IPS-18c (cell line): ENCODE results near the gene RAB30.
"Not testable (repeated sequence)": the region's sequence is repeated elsewhere in the genome, so short reads cannot be mapped to it uniquely, and the experiment has no call there.

Source experiments
- H3K4me3 ChIP-seq: 2 replicates; pipeline ENCODE4 v1.7.0; 2013; ENCODE audit warnings: low read depth, mild to moderate bottlenecking, low read length, moderate library complexity; ENCODE audit not compliant: insufficient read depth
- H3K9me3 ChIP-seq: one replicate; pipeline ENCODE4 v1.6.1; 2013; ENCODE audit warnings: mild to moderate bottlenecking, low read length, moderate library complexity; ENCODE audit not compliant: control insufficient read depth, insufficient read depth

Gene RAB30

GRCh38 chr11:83026229-83026628 is 45.5 kb downstream of the RAB30 start:
- Histone ChIP-seq H3K4me3 (no peak overlapping the region), H3K9me3 (no peaks in the 10 kb centered on the region)

DNA sequence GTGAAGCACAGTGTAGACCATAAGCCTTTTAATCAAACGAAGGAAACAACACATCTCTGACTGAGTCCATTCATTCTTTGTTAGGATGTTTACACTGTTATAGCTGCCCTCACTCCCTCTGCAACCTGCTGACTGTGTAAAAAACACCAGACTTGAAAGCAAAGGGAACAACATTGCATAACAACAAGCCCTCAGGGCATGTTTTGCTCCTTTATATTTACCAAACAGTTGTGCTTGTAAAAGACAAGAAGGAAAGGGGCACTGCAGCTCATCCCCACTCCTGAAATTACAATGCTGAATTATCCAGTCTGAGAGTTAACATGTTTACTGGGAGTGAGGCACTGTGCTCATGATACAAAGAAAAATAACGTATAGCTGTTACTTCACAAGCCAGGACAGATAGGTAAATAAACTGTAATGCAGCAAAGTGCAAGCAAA is 46.4 kb downstream of the RAB30 start:
- Histone ChIP-seq H3K9me3 (no peaks in the 10 kb centered on the region), H3K4me3 (no peak overlapping the region)

- Histone ChIP-seq H3K9me3 (no peaks in the 10 kb centered on the region), H3K4me3 (no peak overlapping the region)
Measured at GRCh38 chr11:83024270-83024854, 47.3 kb downstream of the RAB30 start.

DNA sequence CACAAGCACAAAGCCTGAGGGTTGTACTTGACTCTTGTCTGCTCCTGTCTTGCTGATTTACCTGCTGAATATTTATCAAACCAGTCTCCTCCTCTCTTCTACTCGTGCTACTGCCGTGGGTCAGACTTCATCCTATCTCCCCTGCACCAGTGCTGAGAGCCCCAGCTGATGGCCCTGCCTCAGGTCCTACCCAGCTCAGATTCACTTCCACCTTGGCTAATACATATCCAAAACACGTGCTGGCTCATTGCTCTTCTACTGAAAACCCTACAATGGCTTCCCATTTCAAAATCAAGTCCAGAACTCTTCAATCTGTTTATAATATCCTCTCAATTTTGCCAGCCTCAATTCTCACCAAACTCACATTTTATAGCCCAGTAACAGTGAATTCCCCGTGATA is 48.3 kb downstream of the RAB30 start:
- H3K9me3 ChIP-seq: no peaks in the 10 kb centered on the region
- H3K4me3 ChIP-seq: no peak overlapping the region

DNA sequence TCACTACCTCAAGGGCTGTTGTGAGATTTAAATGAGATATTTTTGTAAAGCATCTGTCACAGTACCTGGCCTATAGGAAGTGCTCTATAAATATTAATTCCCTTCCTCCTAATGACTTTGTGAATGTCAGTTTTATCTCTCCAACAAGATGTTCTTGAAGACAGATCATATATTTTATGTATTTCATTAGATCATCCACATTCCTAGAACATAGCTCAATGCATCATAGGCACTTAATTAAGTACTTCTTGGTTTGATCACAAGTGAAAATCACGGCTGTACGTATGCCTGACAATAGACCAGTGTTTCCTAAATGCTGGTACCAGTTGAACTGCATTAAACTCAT is 49.9 kb downstream of the RAB30 start:
- Histone ChIP-seq H3K9me3 (no peaks in the 10 kb centered on the region), H3K4me3 (no peak overlapping the region)

GRCh38 chr11:83020942-83021779 is 50.5 kb downstream of the RAB30 start:
- no peaks in the 10 kb centered on the region for H3K9me3 ChIP-seq
- no peak overlapping the region for H3K4me3 ChIP-seq

GRCh38 chr11:83019888-83020579 is 51.7 kb downstream of the RAB30 start:
- Histone ChIP-seq H3K4me3 (no peak overlapping the region), H3K9me3 (no peaks in the 10 kb centered on the region)

DNA sequence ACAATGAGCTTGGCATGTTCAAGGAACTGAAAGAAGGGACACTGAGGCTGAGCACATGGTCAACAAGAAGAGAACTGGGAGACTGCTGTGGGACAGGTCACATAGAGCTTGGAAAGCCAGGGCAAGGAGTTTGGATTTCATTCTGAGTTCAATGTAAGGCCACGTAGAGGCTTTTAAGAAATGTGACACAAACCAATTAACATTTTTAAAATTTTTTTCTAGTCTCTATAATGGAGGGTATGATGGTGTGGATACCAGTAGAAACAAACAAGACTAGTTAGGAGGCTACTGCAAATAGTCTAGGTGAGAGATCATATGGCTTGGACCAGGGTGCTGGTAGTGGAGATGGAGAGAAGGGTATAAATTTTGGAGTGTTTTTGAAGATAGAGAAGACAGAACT is 56.7 kb downstream of the RAB30 start:
- Histone ChIP-seq H3K9me3 (no peaks in the 10 kb centered on the region), H3K4me3 (no peak overlapping the region)

DNA sequence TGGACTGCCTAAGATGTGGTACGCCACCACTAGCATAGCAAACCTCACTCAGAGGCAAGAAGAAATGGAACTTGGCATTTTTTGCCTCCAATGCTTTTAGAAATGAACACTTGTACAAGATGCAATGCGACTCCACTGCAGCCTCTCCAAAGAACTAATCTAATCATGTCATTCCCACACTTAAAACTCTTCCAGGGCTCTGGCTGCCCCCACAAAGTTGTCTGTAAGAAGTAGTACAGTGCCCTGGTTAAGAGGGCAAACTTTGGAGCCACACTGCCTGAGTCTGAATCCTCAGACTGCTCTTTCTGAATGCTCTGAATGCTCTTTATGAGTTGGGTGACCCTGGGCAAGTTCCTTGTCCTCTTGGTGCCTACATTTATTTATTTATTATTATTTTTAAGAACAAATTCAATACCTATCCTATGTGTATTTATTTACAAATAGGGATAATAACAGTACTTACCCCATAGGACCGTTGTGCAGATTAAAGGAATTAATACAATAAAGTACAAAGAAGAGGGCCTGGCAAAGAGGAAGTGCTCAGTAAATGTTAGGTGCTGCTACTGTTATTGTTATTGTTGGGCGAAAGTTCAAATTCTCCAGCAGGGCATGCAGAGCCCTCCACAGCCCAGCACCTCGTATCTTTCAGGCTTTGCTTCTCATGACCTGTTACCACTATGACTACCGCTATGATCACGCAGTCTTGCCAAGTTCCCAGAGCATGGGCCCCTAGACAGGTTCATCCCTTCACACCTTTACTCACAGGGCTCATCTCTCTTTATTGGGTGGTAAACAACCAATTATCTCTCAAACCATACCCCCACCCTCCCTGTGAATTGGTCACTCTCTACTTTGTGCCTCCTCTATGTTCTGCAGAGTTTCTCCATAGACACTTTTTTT is 59.3 kb downstream of the RAB30 start:
- Histone ChIP-seq H3K4me3 (no peak overlapping the region), H3K9me3 (no peaks in the 10 kb centered on the region)

- Histone ChIP-seq H3K9me3 (no peaks in the 10 kb centered on the region), H3K4me3 (no peak overlapping the region)
Measured at GRCh38 chr11:83011333-83012167, 60.1 kb downstream of the RAB30 start.

- Histone ChIP-seq H3K9me3 (no peaks in the 10 kb centered on the region), H3K4me3 (no peak overlapping the region)
Measured at GRCh38 chr11:83009999-83010398, 61.7 kb downstream of the RAB30 start.

DNA sequence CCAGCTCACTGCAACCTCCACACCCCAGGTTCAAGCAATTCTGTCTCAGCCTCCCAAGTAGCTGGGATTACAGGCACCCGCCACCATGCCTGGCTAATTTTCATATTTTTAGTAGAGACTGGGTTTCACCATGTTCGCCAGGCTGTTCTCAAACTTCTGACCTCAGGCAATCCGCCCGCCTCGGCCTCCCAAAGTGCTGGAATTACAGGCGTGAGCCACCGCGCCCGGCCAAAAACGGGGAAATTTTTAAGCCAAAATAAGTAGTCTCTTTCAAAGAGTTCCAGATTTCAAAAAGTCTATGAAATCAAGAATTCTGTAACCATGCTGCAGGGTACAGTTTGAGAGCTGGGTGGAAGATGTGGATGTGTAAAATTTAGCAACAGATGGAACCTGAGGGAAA is 62.6 kb downstream of the RAB30 start:
- H3K9me3 ChIP-seq, H3K4me3 ChIP-seq: not testable (repeated sequence)

- Histone ChIP-seq H3K4me3 (no peak overlapping the region), H3K9me3 (no peaks in the 10 kb centered on the region)
Measured at GRCh38 chr11:83008581-83008923, 63.1 kb downstream of the RAB30 start.

GRCh38 chr11:83007909-83008580 is 63.7 kb downstream of the RAB30 start:
- no peak overlapping the region for H3K4me3 ChIP-seq
- H3K9me3 ChIP-seq: no peaks in the 10 kb centered on the region

DNA sequence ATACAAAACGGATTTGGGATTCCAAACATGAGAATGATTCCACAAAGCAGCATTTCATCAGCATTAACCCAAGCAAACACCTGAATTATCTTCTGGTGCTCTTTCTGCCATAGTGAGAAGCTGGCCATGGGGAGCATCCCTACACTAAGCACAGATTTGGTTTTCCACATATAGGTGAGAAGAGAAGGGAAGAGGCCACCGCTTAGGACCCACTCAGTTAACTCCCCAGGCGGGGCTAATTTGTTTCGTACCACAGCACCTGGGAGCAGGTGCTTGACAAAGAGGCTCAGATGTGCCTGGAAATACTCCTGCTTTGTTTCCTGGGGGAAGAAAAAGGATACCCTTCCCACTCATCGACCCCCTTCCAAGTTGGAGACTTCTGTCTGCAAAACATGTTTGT is 64.2 kb downstream of the RAB30 start:
- Histone ChIP-seq H3K9me3 (no peaks in the 10 kb centered on the region), H3K4me3 (no peak overlapping the region)

DNA sequence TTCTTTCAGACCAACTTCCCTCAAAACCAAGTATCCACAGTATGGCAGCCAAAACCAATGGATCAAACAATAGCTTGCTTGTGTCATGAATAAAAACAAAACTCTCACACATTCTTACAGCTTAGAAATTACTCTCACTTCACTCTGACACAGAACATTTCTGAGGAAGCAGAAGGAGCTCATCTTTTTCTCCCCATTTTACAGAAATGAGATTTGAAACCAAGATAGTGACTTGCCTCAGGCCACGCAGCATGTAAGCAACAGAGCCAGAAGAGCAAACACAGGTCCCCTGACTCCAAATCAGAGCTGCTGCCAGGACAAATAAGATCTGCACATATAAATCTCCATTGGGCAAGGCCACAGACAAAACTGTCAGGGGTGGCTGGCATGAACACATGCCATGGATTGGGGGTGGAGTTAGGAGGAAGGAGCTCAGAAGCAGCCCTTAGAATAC is 64.8 kb downstream of the RAB30 start:
- H3K4me3 ChIP-seq: no peak overlapping the region

More for the DNA sequence above, 64.8 kb downstream of the RAB30 start:
- H3K9me3 ChIP-seq: no peaks in the 10 kb centered on the region
